GM12875 (cell line): ENCODE data around the gene TMCC3.

Source experiments
- H3K4me3 ChIP-seq: one replicate; pipeline ENCODE4 v1.5.1; 2011; ENCODE audit warnings: low read depth, low read length, control low read depth
- CTCF ChIP-seq: IDR thresholded peaks from 2 replicates; pipeline ENCODE4 v1.5.1; 2011; ENCODE audit warnings: low read depth, mild to moderate bottlenecking, control low read depth, inconsistent platforms, low read length, moderate library complexity, borderline replicate concordance; ENCODE audit not compliant: insufficient read depth

TMCC3 gene

GRCh38 chr12:94678849-94679248, 28.5 kb upstream of the TMCC3 start:
- H3K4me3 ChIP-seq = no peak overlapping the region
- no peak for TF ChIP-seq CTCF

GRCh38 chr12:94678379-94678778, 28.0 kb upstream of the TMCC3 start:
- H3K4me3 ChIP-seq = no peak overlapping the region
- no peak for TF ChIP-seq CTCF

- no peak overlapping the region for H3K4me3 ChIP-seq
- TF ChIP-seq CTCF = no peak
These were observed 27.4 kb upstream of the TMCC3 start for GRCh38 chr12:94677778-94678177.

GRCh38 chr12:94676922-94677321, 26.6 kb upstream of the TMCC3 start:
- no peak for TF ChIP-seq CTCF
- H3K4me3 ChIP-seq = no peak overlapping the region

- no peak for TF ChIP-seq CTCF
These were observed 25.8 kb upstream of the TMCC3 start for GRCh38 chr12:94676031-94676641.

GRCh38 chr12:94674835-94675234, 24.5 kb upstream of the TMCC3 start:
- H3K4me3 ChIP-seq = no peak overlapping the region
- TF ChIP-seq CTCF = no peak

More at GRCh38 chr12:94676031-94676641, 25.8 kb upstream of the TMCC3 start:
- H3K4me3 ChIP-seq = no peak overlapping the region

GRCh38 chr12:94674051-94674451, 23.7 kb upstream of the TMCC3 start:
- H3K4me3 ChIP-seq = no peak overlapping the region
- no peak for TF ChIP-seq CTCF
